HG02610 (cell line): Measurements from ENCODE around the gene LAMC2.

Experiments used
- ATAC-seq: cut with Tn5 transposase; IDR thresholded peaks from one replicate; pipeline ENCODE4 v1.9.1; 2021; ENCODE audit warnings: mild to moderate bottlenecking, moderate library complexity; ENCODE audit not compliant: unreplicated experiment

The LAMC2 gene

DNA sequence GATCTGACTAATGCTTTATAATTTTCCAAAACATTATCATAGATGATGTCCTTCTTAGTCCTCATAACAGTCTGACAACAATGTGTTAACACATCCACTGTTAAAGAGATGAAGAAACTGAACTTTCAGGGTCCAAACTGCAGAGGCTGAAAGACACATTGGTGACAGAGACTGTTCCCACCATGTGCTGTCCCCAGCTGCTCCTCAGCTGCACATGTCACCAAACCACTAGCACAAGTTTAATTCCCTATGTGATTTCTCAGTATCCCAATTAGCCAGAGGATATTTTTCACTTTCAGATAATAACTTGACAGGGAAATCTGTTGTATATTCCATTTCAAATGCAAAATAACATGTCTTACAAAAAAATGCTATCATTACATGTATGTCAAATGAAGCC, 24.6 kb downstream of the LAMC2 start:
- no peak for ATAC-seq

DNA sequence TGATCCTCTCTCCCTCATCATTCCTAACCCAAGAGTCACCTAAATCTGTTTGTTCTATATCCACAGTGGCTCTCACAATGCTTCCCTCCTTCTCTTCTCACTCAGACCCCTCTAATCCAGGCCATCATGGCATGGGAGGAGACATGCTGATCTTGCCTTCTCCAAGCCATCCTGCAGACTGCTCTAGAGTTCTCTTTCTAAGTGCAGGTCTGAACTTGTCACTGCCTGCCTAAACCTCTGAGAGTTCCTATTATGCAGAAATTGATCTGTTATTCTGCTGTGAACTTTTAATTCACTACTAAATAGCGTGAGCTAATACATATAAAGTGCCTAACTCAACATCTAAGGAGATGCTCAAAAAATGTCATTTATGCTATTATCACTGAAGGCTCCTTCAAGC, 26.8 kb downstream of the LAMC2 start:
- no peak for ATAC-seq

DNA sequence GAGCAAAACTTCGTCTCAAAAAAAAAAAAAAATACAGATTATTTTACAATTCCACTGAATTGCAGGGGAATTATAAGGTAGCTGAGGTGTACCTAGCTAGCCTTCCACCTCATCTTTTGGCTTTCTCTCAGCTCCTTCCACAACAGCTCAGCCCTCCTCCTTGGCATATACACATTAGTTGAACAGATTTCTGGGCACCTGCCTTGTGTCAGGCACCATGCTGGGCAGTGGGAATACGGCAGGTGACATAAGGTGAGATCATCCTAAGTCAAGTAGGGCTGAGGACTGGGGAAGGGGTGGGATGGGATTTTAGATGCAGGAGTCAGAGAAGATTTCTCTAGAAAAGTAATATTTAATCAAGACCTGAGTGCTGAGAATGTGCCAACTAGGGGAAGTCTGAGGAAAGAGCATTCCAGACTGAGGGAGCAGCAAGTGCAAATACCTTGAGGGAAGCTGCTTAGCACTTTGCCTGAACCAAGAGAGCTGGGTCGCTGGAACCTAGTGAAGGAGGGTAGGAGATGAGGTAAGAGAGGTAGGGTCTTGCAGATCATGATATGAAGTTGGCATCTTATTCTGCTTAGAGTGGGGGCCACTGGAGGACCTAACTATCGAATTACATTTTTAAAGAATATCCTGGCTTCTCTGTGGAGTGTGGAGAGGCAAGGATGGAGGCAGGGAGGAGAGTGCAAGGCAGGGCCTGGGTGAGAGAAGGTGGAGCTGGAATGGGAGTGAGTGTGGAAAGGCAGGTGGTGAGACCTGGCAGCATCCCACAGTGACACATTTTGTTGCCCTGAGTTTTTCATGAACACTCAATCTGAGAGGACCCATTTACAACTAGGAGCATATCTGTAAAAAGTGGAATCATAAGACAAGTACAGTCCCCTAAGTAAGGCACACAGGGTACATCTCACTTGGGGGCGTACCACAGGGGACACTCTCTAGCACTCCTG, 28.2 kb downstream of the LAMC2 start:
- ATAC-seq, result no peak

- no peak for ATAC-seq
Observed at GRCh38 chr1:183215076-183215720, 29.1 kb downstream of the LAMC2 start.

- no peak for ATAC-seq
Observed at GRCh38 chr1:183215936-183216335, 29.9 kb downstream of the LAMC2 start.

- no peak for ATAC-seq
Observed at GRCh38 chr1:183218027-183218618, 32.1 kb downstream of the LAMC2 start.

DNA sequence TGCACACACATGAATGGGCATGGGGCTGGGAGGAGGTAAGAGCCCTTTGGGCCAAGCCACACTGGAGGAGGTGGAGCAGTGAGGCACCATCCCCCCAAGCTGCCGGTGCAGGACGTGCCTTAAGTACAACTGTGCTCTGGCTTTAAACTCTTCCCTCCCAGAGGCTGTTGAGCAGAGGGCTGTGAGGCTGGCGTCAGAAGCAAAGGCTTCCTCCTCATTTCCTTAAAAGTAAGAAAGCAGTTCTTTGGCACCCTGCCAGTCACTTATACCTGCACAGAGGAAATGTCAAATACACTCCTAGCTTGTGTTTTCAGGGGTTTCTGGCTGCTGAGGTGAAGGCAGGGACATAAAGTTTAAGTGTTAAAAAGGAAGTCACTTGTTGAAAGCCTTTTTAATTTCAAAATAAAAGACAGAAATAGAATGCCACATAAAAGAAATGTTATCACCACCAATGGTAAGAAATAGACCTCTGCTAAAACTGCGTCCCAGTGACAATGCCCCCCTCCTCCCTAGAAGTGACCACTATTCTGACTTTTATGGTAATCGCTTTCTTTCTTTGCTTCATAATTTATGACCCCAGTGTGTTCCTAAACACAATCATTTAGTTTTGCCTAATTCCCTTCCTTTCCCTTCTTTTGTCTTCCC, 33.0 kb downstream of the LAMC2 start:
- ATAC-seq, result no peak

- no peak for ATAC-seq
Observed at GRCh38 chr1:183219616-183220009, 33.5 kb downstream of the LAMC2 start.

DNA sequence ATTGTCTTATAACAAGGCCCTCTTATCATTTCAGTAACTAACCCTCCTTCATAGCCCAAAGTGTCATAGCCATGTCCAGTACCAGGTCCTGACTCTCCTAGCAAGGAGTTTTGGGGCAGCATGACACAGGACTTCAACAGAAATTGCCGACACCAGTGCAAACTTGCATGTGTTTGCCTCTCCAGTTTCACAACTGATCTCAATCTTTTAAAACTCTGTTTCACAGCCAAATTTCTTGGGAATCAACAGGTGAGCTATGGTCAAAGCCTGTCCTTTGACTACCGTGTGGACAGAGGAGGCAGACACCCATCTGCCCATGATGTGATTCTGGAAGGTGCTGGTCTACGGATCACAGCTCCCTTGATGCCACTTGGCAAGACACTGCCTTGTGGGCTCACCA, 36.8 kb downstream of the LAMC2 start:
- ATAC-seq, result no peak

- no peak for ATAC-seq
Observed at GRCh38 chr1:183223467-183223866, 37.4 kb downstream of the LAMC2 start.

- ATAC-seq, result no peak
Observed at GRCh38 chr1:183226361-183226760, 40.3 kb downstream of the LAMC2 start.

GRCh38 chr1:183226963-183227362, 40.9 kb downstream of the LAMC2 start:
- ATAC-seq, result no peak

GRCh38 chr1:183227422-183228346, 41.6 kb downstream of the LAMC2 start:
- peak; percentile 63 for ATAC-seq

GRCh38 chr1:183228347-183229220, 42.5 kb downstream of the LAMC2 start:
- no peak for ATAC-seq

DNA sequence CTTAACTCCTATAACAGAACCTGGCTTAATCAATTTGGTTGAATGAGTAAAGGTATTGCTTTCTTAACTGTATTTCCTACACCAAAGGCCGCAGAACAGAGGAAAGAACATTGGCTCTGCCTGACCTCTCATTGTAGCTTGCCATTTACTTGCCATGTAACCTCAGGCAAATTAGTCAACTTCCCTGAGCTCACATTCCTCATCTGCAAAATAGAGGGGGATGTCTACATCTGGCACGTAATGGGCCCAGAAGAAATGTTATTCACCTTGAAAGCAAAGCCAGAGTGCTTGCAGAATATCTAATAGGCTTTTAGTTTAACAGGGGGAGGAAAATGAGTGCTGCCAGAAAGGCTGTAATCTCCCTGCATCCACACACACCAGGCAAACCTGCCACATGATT, 44.3 kb downstream of the LAMC2 start:
- ATAC-seq, result no peak

DNA sequence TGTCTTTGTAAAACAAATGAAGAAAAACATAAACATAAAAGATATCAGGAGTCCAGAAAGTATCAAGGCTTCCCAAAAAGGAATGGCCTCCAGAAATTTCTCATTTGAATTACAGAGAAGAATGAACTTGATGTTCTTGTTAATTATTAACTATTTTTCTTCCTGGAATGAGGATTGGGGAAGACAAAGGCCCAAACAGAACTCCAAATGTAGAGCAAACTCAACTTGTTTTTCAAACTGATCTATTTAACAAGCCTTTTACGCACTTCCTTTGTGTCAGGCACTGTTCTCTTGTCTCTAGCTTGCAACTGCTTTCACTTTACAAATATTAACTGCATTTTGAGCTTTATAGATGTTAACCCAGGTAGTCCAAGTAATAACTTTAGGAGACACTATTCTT, 45.5 kb downstream of the LAMC2 start:
- ATAC-seq, result no peak

DNA sequence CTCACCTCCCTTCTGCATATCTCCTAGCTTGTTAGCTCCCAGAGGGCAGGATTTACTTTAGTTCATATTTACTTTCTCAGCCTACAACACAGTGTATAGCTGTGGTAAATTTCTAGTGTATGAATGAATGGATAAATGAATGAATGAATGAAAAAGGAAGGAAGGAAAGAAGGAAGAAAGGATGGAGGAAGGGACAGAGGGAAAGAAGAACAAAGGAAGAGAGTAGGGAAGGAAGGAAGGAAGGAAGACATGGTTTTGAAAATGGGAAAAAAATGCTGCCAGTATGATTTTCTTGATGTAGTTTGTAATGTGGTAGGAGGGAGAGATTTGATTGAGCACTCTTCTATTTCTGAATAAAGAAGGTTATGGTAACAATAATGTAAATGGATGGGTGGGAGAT, 47.0 kb downstream of the LAMC2 start:
- ATAC-seq, result no peak

DNA sequence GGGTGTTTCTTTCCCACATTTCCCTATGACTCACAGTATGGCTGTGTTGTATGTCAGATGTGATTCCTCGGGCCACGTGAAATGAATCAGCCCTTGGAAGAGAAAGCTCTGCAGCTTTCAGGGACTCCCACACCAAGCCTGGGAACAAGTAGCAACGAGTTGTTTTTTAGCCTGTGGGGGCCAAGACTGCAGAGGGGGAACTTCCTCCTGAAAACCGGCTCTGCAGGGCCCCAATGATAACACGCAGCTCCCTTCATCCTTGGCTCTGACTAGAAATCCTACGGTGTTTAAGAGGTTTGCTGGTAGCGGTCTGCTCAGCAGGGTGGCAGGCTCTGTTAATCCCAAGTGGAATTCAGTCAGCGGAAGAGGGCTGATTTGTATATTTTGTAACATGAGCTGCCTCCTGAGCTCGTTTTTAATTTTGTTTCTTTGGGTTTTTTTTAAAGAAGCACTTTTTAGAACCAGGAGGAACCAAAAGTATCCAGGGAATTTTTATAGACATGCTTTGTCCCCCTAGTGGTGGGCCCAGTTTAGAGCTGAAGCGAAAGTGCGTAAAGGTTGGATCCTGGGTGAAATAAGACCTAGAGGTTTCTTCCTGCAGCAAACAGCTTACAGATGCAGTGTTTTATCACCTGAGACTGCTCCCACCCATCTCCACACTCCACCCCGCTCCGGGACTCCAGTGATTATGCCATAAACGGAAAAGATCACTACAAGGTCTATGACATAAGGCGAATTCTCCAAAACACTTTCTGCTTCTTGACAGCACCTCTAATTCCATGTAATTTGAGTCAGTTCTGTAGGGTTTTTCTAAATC, 48.8 kb downstream of the LAMC2 start:
- ATAC-seq, result no peak

DNA sequence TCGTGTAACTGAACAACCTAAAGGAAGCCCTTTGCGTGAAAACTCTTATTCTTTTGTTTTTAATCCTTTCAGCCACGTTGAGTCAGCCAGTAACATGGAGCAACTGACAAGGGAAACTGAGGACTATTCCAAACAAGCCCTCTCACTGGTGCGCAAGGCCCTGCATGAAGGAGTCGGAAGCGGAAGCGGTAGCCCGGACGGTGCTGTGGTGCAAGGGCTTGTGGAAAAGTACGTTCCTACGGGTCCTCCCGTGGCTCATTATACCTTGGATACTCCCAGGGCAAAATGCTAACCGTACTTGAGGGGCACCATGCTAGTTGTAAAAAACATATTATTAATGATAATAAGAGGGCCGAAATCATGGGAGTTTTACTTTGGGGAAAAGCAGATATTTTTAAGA, 49.4 kb downstream of the LAMC2 start:
- no peak for ATAC-seq
